Jurkat, Clone E6-1 (cell line): ENCODE measurements around the gene NUDC. TPM values are rescaled to one million over a fixed set of nuclear protein-coding genes. Genes with fewer than 3 reads are reported as not detected.
A peak's percentile ranks its signal among the peaks of the same experiment; 100 is the strongest.
"Not testable (repeated sequence)": the region's sequence is repeated elsewhere in the genome, so short reads cannot be mapped to it uniquely, and the experiment has no call there.

Experiments
- DNase-seq: peaks from one replicate; pipeline ENCODE4 v3.0.0-alpha.2; 2011; ENCODE audit warnings: low read depth, low spot score
- H3K4me3 ChIP-seq: 2 replicates; pipeline ENCODE4 v1.5.1; 2011; ENCODE audit warnings: mild to moderate bottlenecking, low read length, control low read depth, moderate library complexity
- polyA plus RNA-seq: library from polyadenylated mRNA; unstranded; fragments of >200 nt; gene quantifications from one replicate; pipeline ENCODE4 v1.2.1, GENCODE V29; 2012; ENCODE audit warnings: missing spikeins; ENCODE audit not compliant: insufficient read length, insufficient read depth

NUDC gene
- polyA plus RNA-seq: 260 TPM

GRCh38 chr1:26921540-26922430, at the start of gene NUDC:
Gene NUDC (plus strand): TSS chr1:26921743. CDS start chr1:26921849, 106 bp downstream.
- DNase-seq: peak; percentile 95
- peak within 1 kb of the TSS; percentile 76 for H3K4me3 ChIP-seq

DNA sequence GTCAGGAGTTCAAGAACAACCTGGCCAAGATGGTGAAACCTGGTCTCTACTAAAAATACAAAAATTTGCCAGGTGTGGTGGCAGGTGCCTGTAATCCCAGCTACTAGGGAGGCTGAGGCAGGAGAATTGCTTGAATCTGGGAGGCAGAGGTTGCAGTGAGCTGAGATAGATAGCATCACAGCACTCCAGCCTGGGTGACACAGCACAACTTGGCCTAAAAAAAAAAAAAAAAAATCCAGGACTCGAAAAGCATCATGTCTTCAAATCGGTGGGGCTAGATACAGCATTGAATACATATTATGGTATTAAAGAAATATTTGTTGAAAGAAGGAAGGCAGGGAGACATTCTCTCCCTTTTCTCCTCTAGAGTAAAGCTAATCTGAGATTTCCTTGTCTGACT, 48.4 kb upstream of the NUDC start:
- not testable (repeated sequence) for H3K4me3 ChIP-seq, DNase-seq

DNA sequence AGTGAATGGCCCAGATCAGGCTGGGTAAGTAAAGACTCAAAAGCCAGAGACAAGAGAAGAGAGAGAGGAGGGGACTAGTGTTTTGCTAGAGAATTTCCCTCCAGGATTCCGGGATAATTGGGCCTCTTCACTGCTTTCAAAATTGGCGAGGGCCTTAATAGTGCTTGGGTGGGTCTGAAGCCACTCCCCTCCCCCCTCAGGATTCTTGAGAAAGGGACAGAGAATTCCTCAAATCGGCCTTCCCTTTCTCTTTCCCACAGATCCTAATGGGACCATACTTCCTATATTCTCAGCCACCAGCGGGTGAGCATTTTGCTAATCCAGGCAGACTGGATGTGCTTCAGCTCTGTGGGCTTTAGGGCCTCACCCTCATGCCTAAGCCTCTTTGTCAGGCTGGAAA, 46.6 kb upstream of the NUDC start:
- no peak overlapping the region for H3K4me3 ChIP-seq
- DNase-seq: no peak

GRCh38 chr1:26877326-26877725, 44.2 kb upstream of the NUDC start:
- DNase-seq: no peak
- H3K4me3 ChIP-seq: no peak overlapping the region

- no peak overlapping the region for H3K4me3 ChIP-seq
- DNase-seq: no peak
Observed at GRCh38 chr1:26879793-26880192, 41.8 kb upstream of the NUDC start.

DNA sequence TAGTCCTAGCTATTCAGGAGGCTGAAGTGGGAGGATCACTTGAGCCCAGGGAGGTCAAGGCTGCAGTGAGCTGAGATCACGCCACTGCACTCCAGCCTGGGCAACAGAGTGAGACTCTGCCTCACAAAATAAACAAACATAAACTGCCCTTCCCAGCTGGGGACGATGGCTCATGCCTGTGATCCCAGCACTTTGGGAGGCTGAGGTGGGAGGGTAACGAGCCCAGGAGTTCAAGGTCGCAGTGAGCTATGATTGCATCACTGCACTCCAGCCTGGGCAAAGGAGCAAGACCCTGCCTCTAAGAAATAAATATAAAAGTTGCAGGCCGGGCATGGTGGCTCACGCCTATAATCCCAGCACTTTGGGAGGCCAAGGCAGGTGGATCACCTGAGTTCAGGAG, 39.9 kb upstream of the NUDC start:
- not testable (repeated sequence) for H3K4me3 ChIP-seq, DNase-seq

DNA sequence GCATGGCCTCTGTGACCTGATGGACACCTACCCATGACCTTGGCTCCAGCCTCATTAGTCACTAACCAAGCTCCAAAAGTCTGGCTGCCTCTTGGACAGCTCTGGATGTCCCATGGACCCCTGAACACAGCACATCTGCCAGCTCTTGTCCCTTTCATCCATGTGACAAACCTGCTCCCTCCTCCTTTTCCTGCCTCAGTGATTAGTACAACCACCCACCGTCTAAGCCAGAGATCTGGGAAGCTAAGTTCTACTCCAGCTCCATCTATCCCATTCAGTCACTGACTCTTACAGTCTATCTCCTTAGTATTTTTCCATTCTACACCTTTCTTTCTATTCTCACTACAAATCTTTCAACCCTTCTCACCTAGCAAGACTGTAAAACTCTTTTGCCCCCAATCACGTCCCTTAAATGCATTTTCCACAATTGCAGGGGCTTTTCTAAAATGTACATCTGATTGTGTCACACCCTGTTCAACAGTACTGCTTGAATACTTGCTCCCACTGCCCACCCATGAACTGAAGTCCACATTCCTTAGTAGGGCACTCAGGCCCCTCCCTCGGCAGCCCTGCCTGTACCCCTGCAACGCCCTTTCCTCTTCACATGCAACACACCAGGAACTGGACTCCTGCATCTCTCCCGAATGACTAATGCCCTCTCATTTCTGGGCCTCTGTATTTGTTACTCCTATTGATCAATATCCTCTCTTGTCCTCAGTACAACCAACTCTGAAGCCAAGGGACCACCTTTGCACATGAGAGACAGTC, 38.7 kb upstream of the NUDC start:
- H3K4me3 ChIP-seq: no peak overlapping the region
- no peak for DNase-seq

- no peak overlapping the region for H3K4me3 ChIP-seq
- no peak for DNase-seq
Observed at GRCh38 chr1:26887125-26887524, 34.4 kb upstream of the NUDC start.

- DNase-seq: no peak
- no peak overlapping the region for H3K4me3 ChIP-seq
Observed at GRCh38 chr1:26888231-26888630, 33.3 kb upstream of the NUDC start.

- H3K4me3 ChIP-seq: peak within 1 kb of the TSS; percentile 87
- DNase-seq: peak; percentile 67
Observed at GRCh38 chr1:26889551-26890466, 31.7 kb upstream of the NUDC start, which contains the start of gene GPN2. Gene GPN2 (minus strand): TSS chr1:26890283. CDS start chr1:26890096, 187 bp downstream.

DNA sequence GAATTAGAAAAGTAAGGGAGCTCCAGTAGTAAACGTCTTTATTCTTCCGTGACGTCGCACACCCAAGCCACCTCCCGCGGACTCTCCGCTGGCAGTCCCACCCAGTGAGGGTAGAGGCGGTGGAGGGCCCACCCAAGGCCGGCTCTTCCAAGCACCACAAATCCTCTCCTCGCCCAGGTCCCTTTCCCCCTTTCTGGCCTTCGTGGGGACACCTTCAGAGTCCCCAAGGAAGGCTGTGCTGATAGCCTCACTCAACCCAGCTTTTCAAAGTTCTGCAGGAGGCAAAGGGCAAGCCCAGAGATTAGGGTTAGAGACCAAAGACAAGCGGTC, 31.1 kb upstream of the NUDC start:
- DNase-seq: no peak
- peak overlapping the region; percentile 87 for H3K4me3 ChIP-seq

DNA sequence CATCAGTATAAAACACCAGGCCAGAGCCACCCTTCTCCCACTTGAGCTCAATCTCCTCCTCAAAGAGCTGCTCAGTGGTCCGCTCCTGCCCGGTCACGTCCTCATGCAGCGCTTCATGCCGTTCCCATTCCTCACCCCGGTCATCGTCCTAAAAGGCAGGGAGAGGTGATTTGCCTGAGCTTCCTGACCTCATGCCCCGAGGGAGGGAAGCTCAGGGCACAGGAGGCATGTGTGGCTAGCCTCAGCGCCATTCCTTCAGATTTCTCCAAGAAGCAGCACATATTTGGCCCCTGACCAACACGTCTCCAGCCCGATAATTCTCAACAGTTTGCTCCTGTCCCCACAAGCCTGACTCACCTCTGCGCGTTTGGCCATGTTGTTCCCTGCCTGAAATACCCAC, 27.3 kb upstream of the NUDC start:
- DNase-seq: no peak
- H3K4me3 ChIP-seq: no peak overlapping the region

DNA sequence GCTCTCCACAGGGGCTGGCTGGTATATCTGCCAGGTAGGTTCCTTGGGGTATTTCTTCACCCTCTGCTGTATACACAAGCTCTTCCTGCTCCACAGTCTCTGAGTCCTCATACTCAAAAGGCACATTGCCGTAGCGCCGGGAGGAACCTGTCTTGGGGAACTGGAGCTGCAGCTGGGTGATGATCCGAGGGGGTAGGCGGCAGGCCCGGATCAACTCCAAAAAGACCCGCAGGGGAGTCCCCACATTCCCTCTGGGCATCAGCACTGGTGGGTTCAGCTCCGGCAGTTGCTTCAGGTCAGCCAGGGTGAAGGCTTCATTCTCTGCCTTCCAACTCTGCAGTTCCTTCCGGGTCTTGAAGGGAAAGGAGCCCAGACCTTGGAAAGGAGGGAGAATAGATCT, 24.2 kb upstream of the NUDC start:
- DNase-seq: no peak
- no peak overlapping the region for H3K4me3 ChIP-seq

DNA sequence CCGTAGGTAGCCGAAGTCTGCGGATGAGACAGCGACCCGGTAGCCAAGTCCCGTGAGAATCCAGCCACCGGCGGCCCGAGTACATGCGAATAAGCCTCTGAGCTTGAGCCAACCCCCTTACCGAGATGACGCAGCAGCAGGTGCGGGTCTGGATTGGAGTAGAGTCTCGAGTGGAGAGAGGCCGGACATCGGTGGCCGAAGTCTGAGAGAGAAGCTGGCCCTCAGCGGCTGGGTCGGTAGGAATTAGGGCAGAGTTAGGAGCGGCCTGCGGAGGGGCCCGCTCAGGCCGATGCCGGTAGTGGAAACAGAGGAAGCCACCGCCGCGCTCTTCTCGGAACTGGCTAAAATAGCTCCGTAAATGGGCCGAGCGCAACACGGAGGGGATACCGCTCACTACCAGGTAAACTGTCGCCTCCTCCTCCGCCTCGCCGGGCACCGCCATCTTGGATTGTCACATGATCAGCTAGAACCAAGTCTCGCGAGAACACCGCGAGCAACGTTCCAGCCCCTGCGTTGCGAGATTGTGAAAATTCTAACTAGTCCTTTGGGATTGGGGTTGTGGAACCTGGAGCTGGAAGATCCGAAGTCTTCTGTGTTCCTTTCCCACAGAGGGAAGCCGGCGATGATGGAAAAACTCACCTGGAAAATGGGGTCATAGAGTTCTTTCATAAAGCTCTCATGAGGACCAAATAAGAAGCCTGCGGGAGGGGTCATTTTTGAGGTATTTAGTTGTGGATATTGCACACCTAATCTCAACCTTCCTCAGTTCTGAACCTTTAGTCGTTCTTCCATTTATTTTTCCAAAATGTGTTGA, 21.3 kb upstream of the NUDC start, which contains the start of gene GPATCH3:
Gene GPATCH3, minus strand, starts transcription at position 467 of the 814 bp plus-strand sequence. Its CDS starts 25 bp downstream, at position 442.
- peak; percentile 84 for DNase-seq
- peak within 1 kb of the TSS; percentile 88 for H3K4me3 ChIP-seq

GRCh38 chr1:26900815-26901511, 20.6 kb upstream of the NUDC start:
- DNase-seq: no peak
- peak overlapping the region; percentile 88 for H3K4me3 ChIP-seq

DNA sequence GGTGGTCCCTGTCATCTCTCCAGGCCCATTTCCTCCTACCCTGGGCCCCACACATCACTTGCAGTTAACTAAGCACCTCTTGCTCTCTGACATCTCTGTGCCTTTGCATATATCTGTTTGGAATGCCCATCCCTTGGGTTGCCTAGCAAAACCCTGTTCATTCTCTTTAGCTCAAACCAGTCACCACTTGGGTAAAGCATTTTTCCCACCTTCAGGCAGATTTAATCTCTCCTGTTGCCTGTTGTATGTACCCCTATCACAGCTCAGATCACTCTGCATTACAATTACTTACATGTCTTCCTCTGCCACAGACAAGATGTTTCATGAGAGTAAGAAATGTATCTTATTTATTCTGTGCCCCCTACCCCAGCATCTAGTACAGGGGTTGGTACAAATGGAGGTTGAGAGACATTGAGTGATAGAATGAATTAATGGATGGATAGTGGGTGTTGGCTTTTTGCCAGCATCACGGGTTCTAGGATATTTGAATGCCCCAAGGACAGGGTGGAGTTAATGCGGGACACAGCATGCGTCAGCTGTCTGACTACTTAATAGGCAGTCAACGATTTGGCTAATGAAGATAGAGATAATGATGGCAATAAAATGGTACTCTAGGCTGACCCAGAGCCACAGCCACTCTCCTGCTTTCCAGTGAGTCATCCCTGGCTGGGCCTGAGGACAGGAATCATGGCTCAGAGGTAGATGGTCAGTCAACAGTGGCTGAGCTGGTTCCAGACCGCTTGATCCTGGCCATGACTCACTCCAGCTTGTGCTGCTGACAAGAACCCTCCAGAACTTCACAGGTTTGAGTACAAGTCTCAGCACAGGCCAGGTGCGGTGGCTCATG, 14.2 kb upstream of the NUDC start:
- DNase-seq: no peak
- H3K4me3 ChIP-seq: no peak overlapping the region

- DNase-seq: no peak
Observed at GRCh38 chr1:26909951-26910342, 11.6 kb upstream of the NUDC start.

More at GRCh38 chr1:26909951-26910342, 11.6 kb upstream of the NUDC start:
- H3K4me3 ChIP-seq: no peak overlapping the region
